HEK293 (cell line): Measurements from ENCODE around the gene SLC28A1.

ENCODE experiments used
- MYNN ChIP-seq: fragments of 450-650 bp; formaldehyde crosslinking; IDR thresholded peaks from 2 replicates; pipeline ENCODE4 v1.5.1; 2016; ENCODE audit warnings: missing biosample characterization, missing genetic modification characterization, borderline replicate concordance
- PRDM6 ChIP-seq: fragments of 450-650 bp; formaldehyde crosslinking; IDR thresholded peaks from 2 replicates; pipeline ENCODE4 v1.5.1; 2017; ENCODE audit warnings: missing biosample characterization, missing genetic modification characterization
- SCRT1 ChIP-seq: fragments of 450-650 bp; formaldehyde crosslinking; IDR thresholded peaks from 2 replicates; pipeline ENCODE4 v1.5.1; 2016; ENCODE audit warnings: missing biosample characterization, missing genetic modification characterization, borderline replicate concordance
- ZNF121 ChIP-seq: fragments of 450-650 bp; formaldehyde crosslinking; IDR thresholded peaks from 2 replicates; pipeline ENCODE4 v1.5.1; 2016; ENCODE audit warnings: missing biosample characterization, missing genetic modification characterization
- ZNF140 ChIP-seq: fragments of 450-650 bp; formaldehyde crosslinking; IDR thresholded peaks from 2 replicates; pipeline ENCODE4 v1.5.1; 2016; ENCODE audit warnings: missing biosample characterization, missing genetic modification characterization
- ZNF169 ChIP-seq: fragments of 450-650 bp; formaldehyde crosslinking; IDR thresholded peaks from 2 replicates; pipeline ENCODE4 v1.5.1; 2016; ENCODE audit warnings: missing biosample characterization, missing genetic modification characterization
- ZNF791 ChIP-seq: fragments of 450-650 bp; formaldehyde crosslinking; IDR thresholded peaks from 2 replicates; pipeline ENCODE4 v1.5.1; 2016; ENCODE audit warnings: missing biosample characterization, missing genetic modification characterization
- TF ChIP-seq, protein P1 (sequence below): fragments of 450-650 bp; formaldehyde crosslinking; IDR thresholded peaks from 2 replicates; pipeline ENCODE4 v1.5.1; 2016; ENCODE audit warnings: missing biosample characterization, missing genetic modification characterization

DNA sequence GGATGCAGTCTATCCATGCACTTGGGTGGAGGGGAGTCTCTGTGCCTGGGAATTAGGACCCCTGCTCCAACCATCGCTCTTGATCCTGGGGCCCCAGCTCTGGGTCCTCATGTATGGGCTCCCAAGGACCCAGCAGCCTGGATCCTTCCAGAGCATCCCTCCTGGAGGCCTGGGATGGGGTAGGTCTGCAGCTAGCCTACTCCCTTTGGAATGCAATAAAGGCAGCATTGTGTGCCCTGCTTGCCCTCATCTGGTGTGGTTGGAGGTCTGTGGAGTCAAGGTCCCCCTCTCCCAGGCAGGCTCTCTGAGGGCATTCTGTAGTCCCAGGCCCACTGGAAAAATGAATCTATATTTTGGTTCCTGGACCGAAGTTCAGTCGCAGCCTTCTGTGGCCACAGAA, 15.0 kb upstream of the SLC28A1 start:
- TF ChIP-seq, protein P1, sequence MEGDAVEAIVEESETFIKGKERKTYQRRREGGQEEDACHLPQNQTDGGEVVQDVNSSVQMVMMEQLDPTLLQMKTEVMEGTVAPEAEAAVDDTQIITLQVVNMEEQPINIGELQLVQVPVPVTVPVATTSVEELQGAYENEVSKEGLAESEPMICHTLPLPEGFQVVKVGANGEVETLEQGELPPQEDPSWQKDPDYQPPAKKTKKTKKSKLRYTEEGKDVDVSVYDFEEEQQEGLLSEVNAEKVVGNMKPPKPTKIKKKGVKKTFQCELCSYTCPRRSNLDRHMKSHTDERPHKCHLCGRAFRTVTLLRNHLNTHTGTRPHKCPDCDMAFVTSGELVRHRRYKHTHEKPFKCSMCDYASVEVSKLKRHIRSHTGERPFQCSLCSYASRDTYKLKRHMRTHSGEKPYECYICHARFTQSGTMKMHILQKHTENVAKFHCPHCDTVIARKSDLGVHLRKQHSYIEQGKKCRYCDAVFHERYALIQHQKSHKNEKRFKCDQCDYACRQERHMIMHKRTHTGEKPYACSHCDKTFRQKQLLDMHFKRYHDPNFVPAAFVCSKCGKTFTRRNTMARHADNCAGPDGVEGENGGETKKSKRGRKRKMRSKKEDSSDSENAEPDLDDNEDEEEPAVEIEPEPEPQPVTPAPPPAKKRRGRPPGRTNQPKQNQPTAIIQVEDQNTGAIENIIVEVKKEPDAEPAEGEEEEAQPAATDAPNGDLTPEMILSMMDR (tag by site-specific recombination), result no peak
- no peak for TF ChIP-seq ZNF791 (tag by site-specific recombination)
- no peak for TF ChIP-seq ZNF121
- TF ChIP-seq ZNF140 (tag by site-specific recombination), result no peak
- TF ChIP-seq SCRT1 (tag by site-specific recombination), result no peak
- TF ChIP-seq MYNN, result no peak
- no peak for TF ChIP-seq ZNF169 (tag by site-specific recombination)
- TF ChIP-seq PRDM6 (tag by site-specific recombination), result no peak
